Fibroblast of skin of back (primary cell): ENCODE data around the gene SNX33.

ENCODE experiments used
- DNase-seq: peaks from one replicate; pipeline ENCODE4 v3.0.0-alpha.2; 2013

Gene SNX33

DNA sequence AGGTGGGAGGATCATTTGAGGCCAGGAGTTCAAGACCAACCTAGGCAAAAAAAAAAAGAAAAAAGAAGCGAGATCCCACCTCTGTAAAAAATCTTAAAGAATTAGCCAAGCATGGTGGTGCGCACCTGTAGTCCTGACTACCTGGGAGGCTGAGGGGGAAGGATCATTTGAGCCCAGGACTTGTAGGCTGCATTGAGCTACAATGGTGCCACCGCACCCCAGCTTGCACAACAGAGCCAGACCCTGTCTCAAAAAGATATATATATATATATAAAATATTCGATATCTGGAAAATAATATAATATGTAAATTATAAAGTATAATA is 6.6 kb upstream of the SNX33 start:
- no peak for DNase-seq

DNA sequence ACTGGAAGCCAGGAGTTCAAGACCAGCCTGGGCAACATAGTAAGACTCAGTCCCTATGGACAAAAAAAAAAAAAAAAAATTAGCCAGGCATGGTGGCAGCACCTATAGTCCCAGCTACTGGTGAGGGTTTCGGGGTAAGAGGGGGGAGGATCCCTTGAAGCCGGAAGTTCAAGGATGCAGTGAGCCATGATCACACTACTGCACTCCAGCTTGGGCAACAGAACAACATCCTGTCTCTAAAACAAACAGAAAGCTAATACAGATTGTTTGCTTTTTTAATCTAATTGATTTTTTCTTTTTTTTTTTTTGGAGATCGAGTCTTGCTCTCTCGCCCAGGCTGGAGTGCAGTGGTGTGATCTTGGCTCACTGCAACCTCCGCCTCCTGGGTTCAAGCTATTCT is 6.1 kb upstream of the SNX33 start:
- DNase-seq, result no peak

DNA sequence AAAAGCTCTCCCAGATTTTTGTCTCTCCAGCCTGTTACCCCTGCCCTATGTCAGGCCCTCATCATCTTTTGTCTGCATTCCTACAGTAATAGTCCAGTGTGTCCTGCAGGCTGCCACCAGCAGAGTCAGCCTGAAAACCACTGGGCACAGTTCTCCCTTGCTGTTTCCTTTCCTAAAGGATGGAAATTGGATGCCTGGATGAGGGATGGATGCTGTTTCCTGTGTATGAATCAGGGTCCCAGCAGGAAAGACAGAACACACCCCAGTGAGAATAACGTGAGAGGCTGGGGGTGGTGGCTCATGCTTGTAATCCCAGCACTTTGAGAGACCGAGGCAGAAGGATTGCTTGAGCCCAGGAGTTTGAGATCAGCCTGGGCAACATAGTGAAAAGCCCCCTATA is 3.3 kb upstream of the SNX33 start:
- peak; percentile 66 for DNase-seq

DNA sequence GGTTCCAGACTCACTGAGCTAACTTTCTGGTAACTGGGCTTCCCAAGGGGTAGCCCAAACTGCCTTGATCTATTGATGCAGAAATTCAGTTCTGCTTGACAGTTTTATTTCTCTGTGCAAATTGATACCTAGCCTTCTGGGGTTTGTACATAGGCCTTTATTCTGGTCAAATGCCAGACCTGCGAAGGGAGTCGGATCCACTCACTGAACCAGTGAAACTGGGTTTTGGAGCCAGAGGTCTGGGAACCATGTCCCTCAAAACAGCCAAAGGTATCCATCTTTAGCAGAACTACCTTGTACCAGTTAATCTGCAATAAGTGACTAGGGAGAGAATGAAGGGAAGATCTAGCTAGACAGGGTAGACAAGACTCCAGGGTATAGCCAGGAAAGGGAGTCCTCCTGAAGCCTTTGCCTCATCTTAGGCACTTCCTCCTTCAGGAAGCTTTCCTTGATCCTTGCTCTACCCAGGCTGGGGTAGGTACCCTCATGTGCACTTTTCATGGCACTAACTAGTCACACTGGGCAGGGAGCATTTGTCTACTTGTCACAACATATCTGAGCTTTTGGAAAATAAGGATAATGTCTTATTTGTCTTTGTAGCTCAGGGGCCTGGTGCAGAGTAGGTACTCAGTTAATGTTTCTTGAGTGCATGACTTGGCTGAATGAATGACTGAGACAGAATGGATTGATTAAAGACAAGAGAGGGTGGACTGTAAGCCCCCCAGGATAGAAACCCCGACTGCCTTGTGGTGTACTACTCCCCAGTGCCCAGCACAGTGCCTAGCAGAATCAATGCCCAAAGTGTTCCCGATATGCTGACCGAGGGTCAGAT is 1.4 kb upstream of the SNX33 start:
- DNase-seq, result no peak

DNA sequence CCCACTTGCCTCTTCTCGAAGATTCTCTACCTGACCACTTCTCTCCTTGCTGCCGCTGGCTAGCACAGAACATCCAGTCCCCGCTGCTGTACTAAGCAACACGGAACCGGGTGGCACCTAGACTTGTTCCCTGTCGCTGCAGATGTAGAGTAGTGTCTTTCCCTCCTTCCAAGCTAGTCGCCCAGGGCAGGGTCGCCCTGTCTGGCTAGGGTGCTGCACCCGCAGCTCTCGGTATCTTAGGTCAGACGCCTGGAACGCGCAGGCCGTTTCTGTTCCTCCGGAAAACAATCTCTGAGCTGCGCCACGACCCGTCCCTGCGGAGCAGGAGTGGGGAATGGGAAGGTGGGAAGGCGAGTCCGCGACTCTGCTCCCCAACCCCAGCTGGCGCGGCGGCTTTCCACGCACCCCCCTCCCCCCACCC is 758 bp upstream of the SNX33 start:
- DNase-seq, result no peak

DNA sequence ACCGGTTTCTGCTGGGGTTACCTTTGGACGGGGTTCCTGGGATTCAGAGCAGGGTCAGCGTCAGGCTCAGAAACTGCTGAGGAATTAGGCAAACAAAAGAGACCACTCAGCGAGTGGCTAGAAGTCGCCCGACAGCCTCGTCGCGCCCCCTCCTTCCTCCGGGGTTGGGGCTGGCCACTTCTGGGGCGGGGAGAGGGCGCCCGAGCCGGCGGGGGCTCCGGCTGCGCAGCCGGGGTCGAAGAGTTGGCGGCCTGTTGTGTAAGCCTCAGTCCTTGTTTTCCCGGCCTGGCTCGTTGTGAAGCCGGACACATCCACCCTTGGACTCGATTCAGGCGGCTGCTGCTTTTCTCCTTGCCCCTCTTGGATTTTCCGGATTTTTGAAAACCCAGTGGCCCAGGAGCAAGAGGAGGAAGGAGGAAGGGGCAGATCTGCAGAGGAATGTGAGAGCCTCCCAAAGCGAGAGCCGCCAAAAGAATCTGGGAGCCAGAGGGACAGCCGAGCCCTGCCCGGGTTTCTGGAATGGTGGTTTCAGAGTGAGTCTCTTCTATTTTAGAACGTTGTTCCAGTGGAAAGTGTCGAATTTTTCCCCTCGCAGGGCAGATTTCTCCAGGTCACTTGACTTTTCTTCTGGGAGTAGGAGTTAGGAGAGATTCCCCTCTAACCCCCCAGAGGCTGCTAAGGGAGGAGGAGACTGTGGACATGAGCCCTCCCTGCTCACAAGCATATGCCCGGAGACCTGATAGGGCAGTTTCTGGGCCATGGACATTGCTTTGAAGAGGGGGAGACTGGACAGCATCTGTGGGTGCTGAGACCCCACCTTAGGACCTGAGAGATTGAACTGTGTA is 666 bp downstream of the SNX33 start:
- peak; percentile 56 for DNase-seq

DNA sequence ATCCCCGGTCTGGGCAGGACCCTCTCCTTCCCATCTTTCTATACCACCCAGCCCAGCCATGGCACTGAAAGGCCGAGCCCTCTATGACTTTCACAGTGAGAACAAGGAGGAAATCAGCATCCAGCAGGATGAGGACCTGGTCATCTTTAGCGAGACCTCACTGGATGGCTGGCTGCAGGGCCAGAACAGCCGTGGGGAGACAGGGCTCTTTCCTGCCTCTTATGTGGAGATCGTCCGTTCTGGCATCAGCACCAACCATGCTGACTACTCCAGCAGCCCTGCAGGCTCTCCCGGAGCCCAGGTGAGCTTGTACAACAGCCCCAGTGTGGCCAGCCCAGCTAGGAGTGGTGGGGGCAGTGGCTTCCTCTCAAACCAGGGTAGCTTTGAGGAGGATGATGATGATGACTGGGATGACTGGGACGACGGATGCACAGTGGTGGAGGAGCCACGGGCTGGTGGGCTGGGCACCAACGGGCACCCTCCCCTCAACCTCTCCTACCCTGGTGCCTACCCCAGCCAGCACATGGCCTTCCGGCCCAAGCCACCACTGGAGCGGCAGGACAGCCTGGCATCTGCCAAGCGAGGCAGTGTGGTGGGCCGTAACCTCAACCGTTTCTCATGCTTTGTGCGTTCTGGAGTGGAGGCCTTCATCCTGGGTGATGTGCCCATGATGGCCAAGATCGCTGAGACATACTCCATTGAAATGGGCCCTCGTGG is 1.5 kb downstream of the SNX33 start:
- DNase-seq, result no peak

DNA sequence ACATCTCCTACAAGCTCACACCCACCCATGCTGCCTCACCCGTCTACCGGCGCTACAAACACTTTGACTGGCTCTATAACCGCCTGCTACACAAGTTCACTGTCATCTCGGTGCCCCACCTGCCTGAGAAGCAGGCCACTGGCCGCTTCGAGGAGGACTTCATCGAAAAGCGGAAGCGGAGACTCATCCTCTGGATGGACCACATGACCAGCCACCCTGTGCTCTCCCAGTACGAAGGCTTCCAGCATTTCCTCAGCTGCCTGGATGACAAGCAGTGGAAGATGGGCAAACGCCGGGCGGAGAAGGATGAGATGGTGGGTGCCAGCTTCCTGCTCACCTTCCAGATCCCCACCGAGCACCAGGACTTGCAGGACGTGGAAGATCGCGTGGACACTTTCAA is 2.1 kb downstream of the SNX33 start:
- no peak for DNase-seq

DNA sequence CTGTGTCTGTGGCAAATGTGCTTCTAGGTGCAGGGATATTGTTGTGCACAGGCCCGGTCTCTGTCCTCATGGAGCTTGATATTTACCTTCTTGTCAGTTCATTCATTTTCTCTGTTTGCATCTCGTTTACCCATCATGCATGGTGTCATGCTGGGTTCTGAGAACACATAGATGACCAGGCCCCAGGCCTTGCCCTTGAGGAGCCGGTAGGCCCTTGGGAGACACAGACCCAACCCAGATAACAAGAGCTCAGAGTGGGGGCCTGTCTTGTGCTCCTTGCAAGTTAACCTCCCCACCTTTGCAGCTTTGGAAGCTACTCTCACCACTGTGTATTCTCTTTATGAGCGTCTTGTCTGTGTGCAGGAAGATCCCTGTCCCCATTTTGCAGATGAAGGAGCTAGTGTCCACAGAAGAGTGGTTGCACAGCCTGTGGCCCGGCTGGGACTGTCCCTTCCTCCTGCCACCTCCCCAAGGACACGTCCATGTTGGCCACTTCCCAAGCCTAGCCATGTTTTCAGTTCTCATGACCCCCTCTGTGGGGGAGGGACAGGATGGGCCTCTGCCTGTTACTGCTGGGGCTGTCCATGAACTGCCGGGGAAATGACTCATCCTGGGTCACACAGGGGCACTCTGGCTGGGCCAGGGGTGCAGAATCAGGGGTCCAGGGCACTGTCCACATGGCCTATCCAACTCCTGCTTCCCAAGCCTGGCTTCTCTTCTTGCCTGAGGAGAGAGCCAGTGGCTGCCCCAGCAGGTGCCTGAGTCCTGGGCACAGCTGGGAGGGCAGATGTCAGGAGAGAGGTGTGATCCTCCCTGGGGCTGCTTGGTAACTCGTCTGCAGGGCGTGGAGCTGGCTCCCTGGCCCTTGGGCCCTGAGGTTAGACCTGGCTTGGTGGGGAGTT is 3.4 kb downstream of the SNX33 start:
- DNase-seq, result peak; percentile 54

DNA sequence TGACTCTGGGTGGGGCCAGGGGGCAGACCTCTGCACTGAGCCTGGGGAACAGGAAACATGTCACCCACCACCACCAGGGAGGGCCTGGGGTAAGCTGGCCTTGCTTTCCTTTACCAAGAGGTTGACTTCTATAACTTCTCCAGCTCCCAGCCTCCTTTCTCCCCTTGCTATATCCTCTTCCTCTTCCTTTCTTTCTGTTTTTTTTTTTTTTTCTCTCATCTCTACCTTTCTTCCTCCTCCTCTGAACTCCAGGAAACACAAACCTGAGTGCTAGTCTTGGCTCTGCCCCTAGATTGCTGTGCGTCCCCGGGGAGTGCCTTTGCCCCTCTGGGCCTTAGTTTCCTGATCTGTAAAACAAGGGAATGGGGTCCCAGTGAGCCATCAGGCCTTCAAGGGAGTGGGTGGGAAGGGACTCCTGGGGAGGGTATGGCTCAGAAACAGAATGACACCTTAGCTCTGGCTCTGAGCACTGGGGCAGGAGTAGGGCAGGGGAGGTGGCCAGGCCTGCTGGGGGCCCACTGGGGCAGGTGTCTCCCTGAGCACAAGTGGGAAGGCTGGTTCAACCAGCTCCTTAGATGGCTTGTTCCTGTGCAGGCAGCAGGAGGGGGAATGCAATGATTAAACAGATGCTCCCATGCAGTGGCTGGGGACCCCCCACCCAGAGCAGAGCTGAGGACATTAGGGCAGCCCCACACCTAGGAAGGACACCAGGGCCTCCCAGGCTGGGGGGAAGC is 4.3 kb downstream of the SNX33 start:
- no peak for DNase-seq

DNA sequence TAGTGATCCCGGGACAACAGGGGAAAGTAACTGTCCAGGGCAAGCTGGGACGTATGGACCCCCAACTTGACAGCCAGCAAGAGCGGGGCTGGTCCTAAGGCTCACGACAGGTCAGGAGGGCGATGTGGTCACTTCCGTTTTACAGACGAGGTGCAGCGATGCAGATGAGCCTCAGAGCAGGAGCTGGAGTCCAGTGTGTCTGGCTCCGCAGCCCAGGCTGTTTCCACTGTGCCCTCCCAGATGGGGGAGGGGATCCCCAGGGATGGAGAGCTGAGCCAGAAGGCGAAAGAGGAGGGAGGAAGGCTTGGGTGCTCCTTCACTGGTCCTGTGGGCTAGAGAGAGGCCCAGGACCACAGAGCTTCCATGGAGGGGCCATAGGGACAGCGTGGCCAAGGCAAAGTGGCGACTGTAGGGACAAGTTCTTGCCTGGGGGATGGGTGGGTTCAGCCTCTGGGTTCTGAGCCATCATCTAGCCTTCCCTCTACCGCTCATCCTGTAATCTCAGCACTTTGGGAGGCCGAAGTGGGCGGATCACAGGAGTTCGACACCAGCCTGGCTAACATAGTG is 5.7 kb downstream of the SNX33 start:
- DNase-seq, result no peak

DNA sequence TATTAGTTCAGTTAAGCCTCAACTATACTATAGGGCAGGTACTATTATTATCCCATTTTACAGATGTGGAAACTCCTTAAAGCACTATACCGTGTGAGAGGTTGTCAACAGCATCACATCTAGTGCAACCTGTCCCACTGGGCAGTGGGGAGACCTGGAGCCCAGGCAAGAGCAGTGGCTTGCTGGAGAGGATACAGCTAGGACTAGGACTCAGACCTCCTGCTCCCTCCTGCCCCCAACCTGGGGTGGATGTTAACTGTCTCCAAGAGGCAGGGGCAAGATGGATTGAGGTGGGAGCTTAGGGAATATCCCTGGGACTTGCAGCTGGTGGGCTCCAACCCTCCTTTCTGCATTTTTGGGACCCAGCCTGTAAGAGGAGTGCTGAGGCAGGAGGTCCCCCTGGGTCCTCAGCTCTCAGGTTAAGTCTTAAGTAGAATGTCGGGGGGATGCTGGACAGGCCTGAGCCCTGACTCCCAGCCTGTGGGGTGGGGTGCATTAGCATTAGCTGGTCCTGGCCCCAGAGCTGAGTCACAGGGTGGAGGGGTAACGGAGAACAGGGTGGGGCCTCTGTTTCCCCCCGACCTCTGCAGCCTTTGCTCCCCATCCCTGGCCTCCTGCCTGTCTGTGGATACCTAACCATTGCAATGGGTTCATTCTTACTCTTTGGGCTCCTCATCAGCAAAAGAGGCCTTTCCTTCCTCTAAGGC is 6.6 kb downstream of the SNX33 start:
- DNase-seq, result no peak

DNA sequence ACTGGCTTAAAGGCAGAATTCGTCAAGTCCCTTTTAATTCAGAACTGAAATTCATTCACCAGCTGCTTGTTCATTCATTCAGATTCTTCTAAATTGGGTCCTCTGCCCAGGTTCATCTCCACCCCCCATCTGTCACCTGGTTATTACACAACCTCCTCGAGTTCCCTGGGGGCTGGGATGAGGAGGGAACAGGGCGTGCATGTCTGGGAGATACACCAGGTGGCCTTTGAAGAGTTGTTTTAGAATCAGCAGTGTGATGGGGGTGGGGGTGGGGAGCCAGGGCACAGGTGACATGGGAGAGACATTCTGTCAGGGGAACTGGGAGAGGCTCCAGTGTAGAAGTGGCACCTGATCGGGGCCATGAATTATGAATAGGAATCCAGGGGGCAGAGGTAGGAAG is 8.2 kb downstream of the SNX33 start:
- no peak for DNase-seq

DNA sequence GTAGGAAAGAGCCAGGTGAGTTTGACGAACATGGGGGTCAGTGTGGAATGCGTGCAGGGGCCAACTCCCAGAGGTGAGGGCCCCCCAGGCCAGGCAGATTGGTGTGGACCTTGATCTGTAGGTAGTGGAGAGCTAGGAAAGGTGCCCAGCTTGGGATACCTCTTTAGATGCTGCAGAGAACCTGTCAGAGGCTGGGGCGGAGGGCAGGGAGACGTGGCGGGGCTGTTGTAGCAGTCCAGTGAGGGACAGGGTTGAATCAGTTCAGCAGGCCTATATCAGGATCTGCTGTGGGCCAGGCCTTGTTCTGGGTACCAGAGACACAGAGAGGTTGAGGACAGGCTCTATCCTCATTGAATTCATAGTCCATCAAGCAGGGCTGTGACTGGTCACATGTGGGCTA is 8.6 kb downstream of the SNX33 start:
- no peak for DNase-seq

DNA sequence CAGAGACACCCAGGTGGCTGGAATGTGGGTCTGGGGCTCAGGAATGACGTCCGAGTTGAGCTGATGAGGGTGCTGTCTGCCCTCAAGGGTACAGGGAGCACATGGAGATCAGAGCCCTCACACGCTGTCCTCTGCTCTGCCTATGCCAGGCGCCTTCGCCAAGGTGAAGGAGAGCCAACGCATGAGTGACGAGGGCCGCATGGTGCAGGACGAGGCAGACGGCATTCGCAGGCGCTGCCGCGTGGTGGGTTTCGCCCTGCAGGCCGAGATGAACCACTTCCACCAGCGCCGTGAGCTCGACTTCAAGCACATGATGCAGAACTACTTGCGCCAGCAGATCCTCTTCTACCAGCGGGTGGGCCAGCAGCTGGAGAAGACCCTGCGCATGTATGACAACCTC is 9.1 kb downstream of the SNX33 start:
- no peak for DNase-seq

DNA sequence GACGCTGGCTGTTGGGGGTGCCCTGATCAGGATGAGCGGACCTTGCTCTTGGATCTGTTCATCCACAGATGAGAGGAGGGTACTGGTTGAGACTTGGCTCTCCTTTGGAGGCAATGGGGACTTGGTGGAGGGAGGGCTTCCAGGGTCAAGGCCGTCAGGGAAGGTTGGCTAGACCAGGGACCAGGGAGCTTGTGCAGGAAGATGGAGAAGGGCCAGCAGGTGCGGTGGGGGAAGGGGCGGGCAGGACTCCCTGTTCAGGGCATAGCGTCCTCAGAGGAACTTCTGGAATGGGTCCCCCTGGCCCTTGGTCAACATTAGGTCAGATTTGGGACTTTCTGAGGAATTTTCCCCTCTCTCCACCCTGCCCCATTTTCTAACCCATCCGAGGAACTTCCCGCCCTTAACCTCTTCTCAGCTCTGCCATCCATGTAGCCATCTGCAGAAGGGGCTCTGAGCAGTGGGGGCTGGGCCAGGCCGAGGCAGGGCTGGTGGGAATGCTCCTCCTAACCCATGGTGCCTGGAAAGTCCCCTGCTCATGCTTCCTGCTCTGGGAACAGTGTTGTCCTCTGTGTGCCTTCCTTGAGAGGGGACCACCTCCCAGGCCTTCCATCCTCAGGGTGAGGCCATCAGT is 11.5 kb downstream of the SNX33 start:
- no peak for DNase-seq

DNA sequence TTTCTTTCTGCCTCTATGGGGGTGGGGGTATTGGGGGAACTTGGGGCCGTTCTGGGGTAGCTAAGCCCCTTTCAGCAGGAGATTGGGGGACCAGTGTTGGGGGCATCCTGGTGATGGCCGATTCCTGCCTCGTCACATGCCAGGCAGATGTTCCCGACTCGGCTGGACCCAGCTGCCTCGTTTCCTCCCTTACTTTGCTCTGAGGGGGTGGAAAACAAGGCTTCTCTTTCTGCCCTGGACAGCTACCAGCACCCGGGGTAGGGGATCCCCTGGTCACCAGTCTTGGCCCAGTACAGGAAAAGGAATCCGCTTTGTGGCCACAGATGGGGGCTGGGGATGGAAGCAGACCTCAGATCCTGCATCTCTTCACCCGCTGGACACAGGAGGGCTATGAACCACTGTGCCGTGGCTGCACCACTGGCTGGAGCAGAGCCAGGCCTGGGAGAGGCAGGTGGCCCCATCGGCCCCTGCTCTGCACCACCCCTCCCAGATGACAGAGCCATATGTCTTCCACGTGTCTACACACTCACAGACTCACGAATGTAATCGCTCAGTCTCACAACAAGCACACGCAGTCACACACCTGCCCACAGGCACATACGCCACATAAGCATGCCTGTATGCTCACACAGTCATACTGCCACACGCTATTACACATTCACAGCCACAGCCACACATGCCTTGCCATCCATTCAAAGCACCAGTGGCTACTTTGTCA is 12.4 kb downstream of the SNX33 start:
- DNase-seq, result no peak

DNA sequence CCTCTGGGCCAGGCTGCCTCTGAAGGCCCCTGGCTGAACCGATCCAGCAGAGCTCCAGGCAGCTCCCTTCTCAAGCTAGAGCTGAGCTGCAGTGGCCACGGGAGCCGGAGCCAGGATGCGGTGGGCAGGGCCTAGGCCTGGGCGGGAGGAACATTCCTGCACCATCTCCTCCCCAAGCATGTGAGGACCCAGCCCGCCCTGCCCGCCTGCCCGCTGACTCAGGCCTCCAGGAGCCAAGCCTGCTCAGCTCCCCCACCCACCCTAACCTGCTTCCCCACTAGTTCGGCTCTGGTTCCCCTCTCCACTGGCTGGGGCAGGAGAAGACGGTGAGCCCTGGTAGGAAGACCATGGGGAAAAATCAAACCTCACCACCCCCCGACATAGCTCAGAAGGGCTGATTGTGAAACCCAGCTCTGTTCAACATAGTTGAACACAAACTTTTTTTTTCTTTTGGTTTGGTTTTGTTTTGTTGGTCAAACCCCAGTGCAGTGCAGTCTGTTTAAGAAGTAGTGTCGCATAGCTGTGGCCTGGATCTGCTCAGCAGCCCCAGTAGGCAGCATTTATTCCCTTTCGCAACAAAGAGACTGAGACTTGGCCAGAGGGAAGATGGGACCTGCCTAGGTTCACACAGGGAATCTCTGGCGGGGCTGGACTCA is 13.5 kb downstream of the SNX33 start:
- peak; percentile 96 for DNase-seq

DNA sequence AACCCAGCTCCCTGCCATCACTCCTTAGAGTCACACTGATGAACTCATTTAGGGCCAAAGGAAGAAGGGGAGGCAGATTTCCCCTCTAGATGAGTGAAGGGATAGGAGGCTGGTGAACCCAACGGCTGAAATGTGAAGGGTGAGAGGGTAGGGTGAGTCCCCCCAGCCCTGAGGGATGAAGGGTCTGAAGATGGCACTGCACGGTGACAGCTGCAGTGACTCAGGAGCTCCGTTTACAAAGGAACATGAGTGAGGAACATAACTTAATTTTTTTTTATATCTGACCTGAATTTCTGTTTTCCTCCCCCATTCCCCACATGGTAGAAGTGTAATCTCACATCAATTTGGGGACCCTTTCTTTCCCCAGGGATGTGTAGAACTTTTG is 14.0 kb downstream of the SNX33 start:
- no peak for DNase-seq
